CD4-positive, alpha-beta T cell treated with Interleukin-21 for 1 hour (primary cell): ENCODE measurements around the gene ATXN7L2.

ENCODE experiments used
- DNase-seq: peaks from one replicate; pipeline ENCODE4 v3.0.0-alpha.2; 2020

Gene ATXN7L2

GRCh38 chr1:109499661-109500536 is 16.2 kb downstream of the ATXN7L2 start:
- DNase-seq: peak; percentile 70

GRCh38 chr1:109500941-109501381 is 17.3 kb downstream of the ATXN7L2 start:
- DNase-seq: no peak

- no peak for DNase-seq
Measured at GRCh38 chr1:109501644-109502363, 18.1 kb downstream of the ATXN7L2 start.

GRCh38 chr1:109502364-109502851 is 18.7 kb downstream of the ATXN7L2 start:
- peak; percentile 80 for DNase-seq

GRCh38 chr1:109503935-109504334 is 20.2 kb downstream of the ATXN7L2 start:
- DNase-seq: peak; percentile 29

- DNase-seq: no peak
Measured at GRCh38 chr1:109504974-109505373, 21.3 kb downstream of the ATXN7L2 start.

GRCh38 chr1:109508001-109508872 is 24.5 kb downstream of the ATXN7L2 start:
- no peak for DNase-seq

GRCh38 chr1:109508873-109509175 is 25.1 kb downstream of the ATXN7L2 start:
- no peak for DNase-seq

- peak; percentile 65 for DNase-seq
Measured at GRCh38 chr1:109509176-109510134, 25.8 kb downstream of the ATXN7L2 start, which contains the start of gene AMIGO1. AMIGO1 (minus strand) TSS chr1:109509727; CDS start chr1:109508912, 815 bp downstream.

GRCh38 chr1:109513110-109513710 is 29.5 kb downstream of the ATXN7L2 start:
- no peak for DNase-seq

GRCh38 chr1:109514846-109515245 is 31.1 kb downstream of the ATXN7L2 start:
- DNase-seq: no peak

- DNase-seq: no peak
Measured at GRCh38 chr1:109516872-109517271, 33.2 kb downstream of the ATXN7L2 start.

GRCh38 chr1:109517337-109517736 is 33.6 kb downstream of the ATXN7L2 start:
- no peak for DNase-seq

GRCh38 chr1:109521002-109521951 is 37.6 kb downstream of the ATXN7L2 start:
- DNase-seq: no peak

GRCh38 chr1:109522026-109522425 is 38.3 kb downstream of the ATXN7L2 start:
- no peak for DNase-seq

GRCh38 chr1:109523706-109524105 is 40.0 kb downstream of the ATXN7L2 start:
- DNase-seq: no peak

- DNase-seq: no peak
Measured at GRCh38 chr1:109527098-109527811, 43.5 kb downstream of the ATXN7L2 start.

- DNase-seq: no peak
Measured at GRCh38 chr1:109527846-109528695, 44.4 kb downstream of the ATXN7L2 start.
